Stimulated activated effector memory CD8-positive, alpha-beta T cell treated with anti-CD3 and anti-CD28 coated beads, Interleukin-12 subunit alpha, Interleukin-12 subunit beta, amount 100 ng/mL, for 72 hours (primary cell): ENCODE results near the gene NCR2.
"Not testable (repeated sequence)": the region's sequence is repeated elsewhere in the genome, so short reads cannot be mapped to it uniquely, and the experiment has no call there.

ENCODE experiments used
- ATAC-seq: fragments of 150-1000 bp; cut with Tn5 transposase; 2 replicates; pipeline ENCODE4 v1.10.0; 2021
- DNase-seq, 2 donors: peaks; one replicate each; pipeline ENCODE4 v3.0.0; 2021 to 2022; ENCODE audit warnings: low spot score in 2 of 2
- H3K27ac Mint-ChIP-seq: one replicate; pipeline ENCODE4 v1.8.0; 2022; ENCODE audit warnings: mild to moderate bottlenecking, mixed read lengths
- H3K36me3 Mint-ChIP-seq: one replicate; pipeline ENCODE4 v1.8.0; 2022; ENCODE audit warnings: mild to moderate bottlenecking, mixed read lengths
- H3K4me1 Mint-ChIP-seq: one replicate; pipeline ENCODE4 v1.8.0; 2022; ENCODE audit warnings: mixed read lengths
- H3K4me3 Mint-ChIP-seq: one replicate; pipeline ENCODE4 v1.8.0; 2022; ENCODE audit warnings: mild to moderate bottlenecking, mixed read lengths
- H3K9me3 Mint-ChIP-seq: one replicate; pipeline ENCODE4 v1.8.0; 2022; ENCODE audit warnings: mixed read lengths

NCR2 gene, protein sequence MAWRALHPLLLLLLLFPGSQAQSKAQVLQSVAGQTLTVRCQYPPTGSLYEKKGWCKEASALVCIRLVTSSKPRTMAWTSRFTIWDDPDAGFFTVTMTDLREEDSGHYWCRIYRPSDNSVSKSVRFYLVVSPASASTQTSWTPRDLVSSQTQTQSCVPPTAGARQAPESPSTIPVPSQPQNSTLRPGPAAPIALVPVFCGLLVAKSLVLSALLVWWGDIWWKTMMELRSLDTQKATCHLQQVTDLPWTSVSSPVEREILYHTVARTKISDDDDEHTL

GRCh38 chr6:41335296-41335695, at the start of gene NCR2:
TSS of gene NCR2 (plus strand) at chr6:41335608. CDS start at chr6:41335877, 269 bp downstream.
- Mint-ChIP-seq H3K36me3 (peaks cover 10% of the 10 kb centered on the region), H3K4me3 (peak within 1 kb of the TSS; percentile 68), H3K9me3 (no peaks in the 10 kb centered on the region), H3K27ac (peak within 1 kb of the TSS; percentile 95), H3K4me1 (peaks cover 59% of the 10 kb centered on the region)
- DNase-seq (peak in 1 of 2 donors; percentile 47), ATAC-seq (no peak)

DNA sequence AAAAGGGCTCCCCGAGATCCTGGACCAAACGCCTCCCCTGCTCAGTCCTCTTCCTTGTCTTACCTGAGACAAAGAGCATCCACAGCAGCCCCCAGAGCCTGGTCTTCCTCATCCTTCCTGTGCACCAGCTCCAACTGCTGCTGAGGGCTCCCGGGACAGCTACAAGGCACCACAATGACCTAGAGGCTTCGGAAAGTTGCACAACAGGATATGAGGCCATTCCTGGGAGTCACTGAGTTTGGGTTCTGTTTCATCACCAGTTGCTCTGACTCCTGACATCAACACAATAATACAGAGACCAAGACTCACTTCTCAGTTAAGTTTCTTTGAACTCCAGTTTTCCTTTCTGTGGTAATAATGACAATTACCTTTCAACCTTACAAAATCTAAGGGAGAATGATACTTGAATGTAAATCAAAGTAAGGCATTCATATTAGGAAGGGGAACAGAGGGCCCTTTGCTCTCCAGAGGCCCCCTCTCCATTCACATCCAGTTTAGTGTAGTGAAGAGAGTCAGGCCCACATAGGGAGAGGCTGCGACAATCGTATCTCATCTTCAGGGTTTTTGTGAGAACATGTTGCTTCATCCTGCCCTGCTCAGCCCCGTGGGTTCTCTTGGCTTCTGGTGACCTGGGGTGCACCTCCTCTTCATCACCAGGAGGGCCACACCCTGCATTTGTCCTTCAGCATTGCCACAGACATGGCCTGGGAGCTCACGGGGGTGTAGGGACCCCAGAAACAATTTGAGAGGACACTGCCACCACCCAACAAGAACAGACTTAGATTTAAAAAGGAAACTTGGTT, 48.7 kb upstream of the NCR2 start, which contains the start of gene TREM1:
Gene TREM1 (minus strand): TSS at position 139 of the 803 bp plus-strand sequence. CDS start 27 bp downstream, at position 112.
- ATAC-seq (peak; percentile 46), DNase-seq (peak in 1 of 2 donors; percentile 40)
- Mint-ChIP-seq H3K36me3 (no peaks in the 10 kb centered on the region), H3K4me3 (no peak within 1 kb of the TSS), H3K4me1 (peaks cover 13% of the 10 kb centered on the region), H3K9me3 (no peaks in the 10 kb centered on the region), H3K27ac (peak within 1 kb of the TSS; percentile 48)

DNA sequence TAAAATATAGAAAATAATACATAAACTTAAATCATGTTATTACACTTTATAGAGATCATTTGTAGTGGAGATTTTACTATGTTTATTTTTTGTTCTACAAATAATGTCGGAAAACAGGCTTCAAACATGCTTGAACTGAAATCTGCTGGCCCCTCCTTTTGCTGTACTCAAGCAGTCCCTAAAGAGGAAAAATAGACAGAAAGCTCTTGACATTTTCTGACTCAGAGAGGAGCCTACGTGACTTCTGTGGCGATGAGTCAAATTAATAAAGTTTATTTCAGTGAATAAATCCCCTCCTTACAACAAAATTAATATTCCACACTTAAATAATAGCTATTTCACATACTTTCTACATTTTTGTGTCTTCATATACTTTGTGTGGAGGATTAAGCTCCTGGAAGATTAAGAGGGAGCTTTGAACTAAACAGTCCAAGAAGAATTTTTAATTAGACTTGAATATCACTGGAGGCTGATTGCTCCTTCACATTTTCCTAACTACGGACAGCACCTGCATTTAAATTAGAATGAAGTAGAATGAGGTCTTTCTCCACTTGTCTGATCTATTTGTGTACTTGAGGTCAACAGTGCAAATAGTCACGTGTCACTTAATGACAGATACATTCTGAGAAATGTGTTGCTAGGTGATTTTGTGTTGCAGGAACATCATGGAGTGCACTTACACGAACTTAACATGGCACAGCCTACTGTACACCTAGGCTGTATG, 47.2 kb upstream of the NCR2 start:
- DNase-seq (no peak), ATAC-seq (peak; percentile 81)
- no peaks in the 10 kb centered on the region for H3K36me3 Mint-ChIP-seq
- H3K9me3 Mint-ChIP-seq, result no peaks in the 10 kb centered on the region
- H3K27ac Mint-ChIP-seq, result peak overlapping the region; percentile 65
- no peak overlapping the region for H3K4me3 Mint-ChIP-seq
- peaks cover 13% of the 10 kb centered on the region for H3K4me1 Mint-ChIP-seq

- Mint-ChIP-seq H3K4me3 (no peak overlapping the region), H3K4me1 (peaks cover 13% of the 10 kb centered on the region), H3K9me3 (no peaks in the 10 kb centered on the region), H3K27ac (peak overlapping the region; percentile 65), H3K36me3 (no peaks in the 10 kb centered on the region)
- peak in 1 of 2 donors; percentile 44 for DNase-seq
- no peak for ATAC-seq
Measured at GRCh38 chr6:41288754-41289129, 46.7 kb upstream of the NCR2 start.

- no peak for ATAC-seq
- Mint-ChIP-seq H3K36me3 (no peaks in the 10 kb centered on the region), H3K4me1 (peaks cover 13% of the 10 kb centered on the region), H3K4me3 (no peak overlapping the region), H3K9me3 (no peaks in the 10 kb centered on the region), H3K27ac (no peak overlapping the region)
- DNase-seq, result peak in 1 of 2 donors; percentile 25
Measured at GRCh38 chr6:41289815-41290214, 45.6 kb upstream of the NCR2 start.

- Mint-ChIP-seq H3K9me3 (no peaks in the 10 kb centered on the region), H3K4me3 (no peak overlapping the region), H3K36me3 (no peaks in the 10 kb centered on the region), H3K4me1 (peaks cover 8% of the 10 kb centered on the region), H3K27ac (no peak overlapping the region)
- no peak for ATAC-seq
- DNase-seq, result no peak
Measured at GRCh38 chr6:41291717-41292116, 43.7 kb upstream of the NCR2 start.

DNA sequence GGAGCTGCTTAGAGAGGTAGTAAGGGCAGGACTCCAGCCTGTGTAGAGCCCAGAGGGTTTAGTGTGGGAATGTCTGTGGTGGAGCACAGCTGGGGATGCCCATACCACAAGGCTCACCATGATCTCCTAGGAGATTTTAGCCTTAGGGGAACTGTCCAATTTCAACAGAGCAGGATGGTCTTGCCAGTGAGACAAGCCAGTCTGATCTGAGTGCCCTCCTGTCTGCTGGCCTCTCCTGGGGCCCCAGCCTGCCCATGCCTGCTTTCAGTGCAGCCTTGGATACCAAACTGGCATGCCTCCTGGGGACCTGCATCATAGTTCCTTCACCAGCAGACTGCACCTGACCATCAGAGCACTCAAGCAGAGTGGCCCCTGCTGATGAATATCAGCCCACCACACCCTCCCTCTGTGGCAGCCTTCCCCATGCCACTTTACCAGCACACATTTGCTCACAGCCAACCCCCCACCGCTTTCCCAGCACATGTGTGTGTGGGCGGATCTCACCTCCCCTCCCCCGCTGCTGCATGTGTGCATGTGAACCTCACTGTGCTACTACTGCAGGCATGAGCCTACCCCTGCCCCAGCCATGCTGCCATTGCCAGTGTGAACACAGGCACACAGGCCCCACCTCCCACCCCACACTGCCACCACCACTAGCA, 41.1 kb upstream of the NCR2 start:
- Mint-ChIP-seq H3K27ac (no peak overlapping the region), H3K9me3 (peaks cover 3% of the 10 kb centered on the region), H3K36me3 (no peaks in the 10 kb centered on the region), H3K4me1 (peaks cover 25% of the 10 kb centered on the region), H3K4me3 (no peak overlapping the region)
- ATAC-seq (no peak), DNase-seq (peak in 1 of 2 donors; percentile 43)

GRCh38 chr6:41297248-41297647, 38.2 kb upstream of the NCR2 start:
- H3K36me3 Mint-ChIP-seq, H3K4me3 Mint-ChIP-seq, H3K9me3 Mint-ChIP-seq, DNase-seq, H3K27ac Mint-ChIP-seq, ATAC-seq: not testable (repeated sequence)
- peaks cover 26% of the 10 kb centered on the region for H3K4me1 Mint-ChIP-seq

DNA sequence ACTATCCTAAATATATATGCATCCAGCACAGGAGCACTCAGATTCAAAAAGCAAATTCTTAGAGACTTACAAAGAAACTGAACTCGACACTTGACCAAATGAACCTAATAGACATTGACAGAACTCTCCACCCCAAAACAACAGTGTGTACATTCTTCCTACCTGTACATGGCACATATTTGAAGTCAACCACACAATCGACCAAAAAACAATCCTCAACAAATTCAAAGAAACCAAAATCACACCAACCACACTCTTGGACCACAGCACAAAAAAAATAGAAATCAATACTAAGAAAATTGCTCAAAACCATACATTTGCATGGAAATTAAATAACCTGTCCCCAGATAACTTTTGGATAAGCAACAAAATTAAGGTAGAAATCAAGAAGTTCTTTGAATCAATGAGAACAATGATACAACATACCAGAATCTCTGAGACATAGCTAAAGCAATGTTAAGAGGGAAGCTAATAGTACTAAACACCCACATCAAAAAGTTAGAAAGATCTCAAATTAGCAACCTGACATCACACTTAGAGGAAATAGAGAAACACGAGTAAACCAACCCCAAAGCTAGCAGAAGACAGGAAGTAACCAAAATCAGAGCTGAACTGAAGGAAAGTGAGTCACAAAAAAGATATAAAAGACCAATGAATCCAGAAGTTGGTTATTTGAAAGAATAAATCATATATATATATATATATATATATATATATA, 36.5 kb upstream of the NCR2 start:
- DNase-seq (no peak), ATAC-seq (peak; percentile 74)
- no peak overlapping the region for H3K27ac Mint-ChIP-seq
- H3K4me3 Mint-ChIP-seq, result peak overlapping the region; percentile 24
- H3K9me3 Mint-ChIP-seq, result peaks cover 3% of the 10 kb centered on the region
- H3K4me1 Mint-ChIP-seq, result peaks cover 26% of the 10 kb centered on the region
- H3K36me3 Mint-ChIP-seq, result no peaks in the 10 kb centered on the region

DNA sequence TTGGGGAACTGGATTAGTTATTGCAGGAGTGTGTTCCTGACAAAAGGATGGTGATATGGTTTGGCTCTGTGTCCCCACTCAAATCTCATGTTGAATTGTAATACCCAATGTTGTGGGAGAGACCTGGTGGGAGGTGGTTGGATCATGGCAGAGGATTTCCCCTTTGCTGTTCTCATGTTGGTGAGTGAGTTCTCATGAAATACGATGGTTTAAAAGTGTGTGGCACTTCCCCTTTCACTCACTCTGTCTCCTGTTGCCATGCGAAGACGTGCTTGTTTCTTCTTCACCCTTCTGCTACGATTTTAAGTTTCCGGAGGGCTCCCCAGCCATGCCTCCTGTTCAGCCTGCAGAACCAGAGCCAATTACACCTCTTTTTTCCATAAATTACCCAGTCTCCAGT, 32.8 kb upstream of the NCR2 start:
- Mint-ChIP-seq H3K9me3 (no peaks in the 10 kb centered on the region), H3K4me1 (peaks cover 17% of the 10 kb centered on the region), H3K4me3 (no peak overlapping the region), H3K27ac (no peak overlapping the region), H3K36me3 (no peaks in the 10 kb centered on the region)
- no peak for ATAC-seq
- no peak for DNase-seq

DNA sequence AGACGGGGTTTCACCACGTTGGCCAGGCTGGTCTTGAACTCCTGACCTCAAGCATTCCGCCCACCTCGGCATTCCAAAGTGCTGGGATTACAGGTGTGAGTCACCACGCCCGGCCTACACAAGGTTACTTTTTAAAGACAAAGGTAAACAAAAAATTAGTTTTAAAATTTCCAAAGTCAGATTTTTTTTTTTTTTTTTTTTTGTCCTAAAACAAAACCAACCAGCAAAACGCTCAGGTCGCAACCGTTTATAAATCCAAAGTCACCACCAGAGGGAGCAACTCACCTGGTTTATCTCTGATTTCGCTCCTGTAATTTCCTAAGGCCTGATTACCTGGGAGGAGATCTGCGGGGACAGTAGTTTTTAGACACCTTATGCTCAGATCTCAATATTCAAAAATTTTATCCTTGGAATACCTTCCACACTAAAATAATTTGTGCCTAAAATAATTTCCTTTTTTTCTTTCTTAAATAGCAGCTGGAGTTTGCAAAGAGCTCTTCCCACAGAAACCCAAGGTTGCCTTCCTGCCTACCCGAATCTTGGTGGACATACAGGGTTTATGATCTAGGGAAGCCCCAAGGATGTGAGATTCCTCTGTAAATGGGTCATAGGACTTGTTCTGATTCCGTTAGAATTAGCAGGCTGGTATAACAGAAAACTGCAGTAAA, 29.1 kb upstream of the NCR2 start:
- Mint-ChIP-seq H3K9me3 (no peaks in the 10 kb centered on the region), H3K4me1 (no peaks in the 10 kb centered on the region), H3K27ac (no peak overlapping the region), H3K36me3 (no peaks in the 10 kb centered on the region), H3K4me3 (no peak overlapping the region)
- ATAC-seq (no peak), DNase-seq (no peak)

DNA sequence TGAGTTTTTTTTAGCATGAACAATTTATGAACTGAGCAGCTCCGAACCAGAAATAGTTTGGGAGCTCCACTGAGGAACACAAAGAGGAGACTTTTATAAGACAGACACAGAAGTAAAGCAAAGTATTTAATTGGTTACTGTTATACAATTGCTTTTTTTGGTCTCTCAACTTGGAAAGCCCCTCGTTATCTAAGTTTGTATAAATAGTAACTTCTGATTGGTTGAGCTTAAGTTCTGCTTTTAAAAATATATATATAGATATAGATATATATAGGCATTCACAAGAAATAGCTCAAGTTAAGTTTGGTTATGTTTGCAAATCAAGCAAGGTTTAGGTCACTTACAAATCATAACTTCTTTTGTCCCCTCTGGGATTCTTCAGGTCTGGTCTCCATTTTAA, 20.2 kb upstream of the NCR2 start:
- peaks cover 6% of the 10 kb centered on the region for H3K36me3 Mint-ChIP-seq
- no peak overlapping the region for H3K4me3 Mint-ChIP-seq
- H3K9me3 Mint-ChIP-seq, result no peaks in the 10 kb centered on the region
- H3K27ac Mint-ChIP-seq, result no peak overlapping the region
- peaks cover 21% of the 10 kb centered on the region for H3K4me1 Mint-ChIP-seq
- DNase-seq, result no peak
- no peak for ATAC-seq

GRCh38 chr6:41315943-41316620, 19.3 kb upstream of the NCR2 start:
- no peak overlapping the region for H3K27ac Mint-ChIP-seq
- ATAC-seq (no peak), DNase-seq (no peak)
- H3K4me1 Mint-ChIP-seq, result peaks cover 21% of the 10 kb centered on the region
- peaks cover 6% of the 10 kb centered on the region for H3K36me3 Mint-ChIP-seq
- H3K9me3 Mint-ChIP-seq, result no peaks in the 10 kb centered on the region
- no peak overlapping the region for H3K4me3 Mint-ChIP-seq

DNA sequence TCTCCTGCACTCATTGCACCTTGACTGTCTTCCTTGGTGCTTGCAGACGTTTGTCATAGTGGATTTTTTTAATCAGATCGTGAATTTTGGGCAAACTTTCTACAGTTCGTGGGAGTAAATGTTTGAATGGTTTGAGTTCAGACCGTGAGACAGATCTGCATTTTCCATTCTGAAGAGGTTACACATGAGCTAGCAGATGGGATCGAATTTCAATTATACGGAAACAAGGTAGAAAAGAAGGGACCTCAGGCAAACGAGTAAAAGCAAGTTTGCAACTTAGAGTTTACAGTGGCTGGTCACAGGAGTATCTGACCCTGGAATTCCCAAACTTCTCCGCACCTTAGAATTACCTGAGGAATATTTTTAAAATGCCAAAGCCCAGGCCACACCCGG, 17.2 kb upstream of the NCR2 start:
- H3K4me3 Mint-ChIP-seq, result peak overlapping the region; percentile 52
- H3K36me3 Mint-ChIP-seq, result peaks cover 6% of the 10 kb centered on the region
- no peak for DNase-seq
- H3K4me1 Mint-ChIP-seq, result peaks cover 21% of the 10 kb centered on the region
- H3K9me3 Mint-ChIP-seq, result no peaks in the 10 kb centered on the region
- no peak overlapping the region for H3K27ac Mint-ChIP-seq
- no peak for ATAC-seq
